Colonic mucosa (tissue), 4 donors: Measurements from ENCODE around the gene SEMA6B. TPM values are rescaled to one million over a fixed set of nuclear protein-coding genes. Genes with fewer than 3 reads are reported as not detected.

Source experiments
- DNase-seq: peaks from one replicate; pipeline ENCODE4 v3.0.0-alpha.2; 2020
- H3K27ac ChIP-seq: fragments of 200-600 bp; one replicate; pipeline ENCODE4 v1.8.0; 2021
- H3K27me3 ChIP-seq: fragments of 200-600 bp; one replicate; pipeline ENCODE4 v1.8.0; 2021
- H3K36me3 ChIP-seq: fragments of 200-600 bp; one replicate; pipeline ENCODE4 v1.8.0; 2021
- H3K4me1 ChIP-seq: fragments of 200-600 bp; one replicate; pipeline ENCODE4 v1.8.0; 2021; ENCODE audit warnings: mild to moderate bottlenecking
- H3K4me3 ChIP-seq: fragments of 200-600 bp; one replicate; pipeline ENCODE4 v1.8.0; 2021
- H3K9ac ChIP-seq, 2 donors: one replicate each; pipeline ENCODE4 v1.7.0; 2013; ENCODE audit warnings: control low read depth in 2 of 2, low read depth in 2 of 2, low read length in 2 of 2
- H3K9me3 ChIP-seq: fragments of 200-600 bp; one replicate; pipeline ENCODE4 v1.8.0; 2021
- intact Hi-C: fragments of 100-400 bp; cut with DNase I; formaldehyde crosslinking; loops from one replicate; pipeline ENCODE4 v1.14.1; 2022
- total RNA-seq, 2 donors: library from RNA; stranded (reverse); fragmentation: NEBNext Ultra II Directional in 1 of 2; extraction: Animal tissue kit (Norgen Biotek cat#: 25700) in 1 of 2; gene quantifications; one replicate each; pipeline ENCODE4 v1.2.1, GENCODE V29; 2021
- TF ChIP-seq, protein P1 (sequence below): fragments of 200-600 bp; IDR thresholded peaks from one replicate; pipeline ENCODE4 v1.8.0; 2022; ENCODE audit warnings: antibody characterized with exemption, mild to moderate bottlenecking
- donor health status: healthy.
- donor health status: DM: no; HTN: no; CAD: no.
- donor health status: DM: no; HTN: no; CAD: no.

The SEMA6B gene
- total RNA-seq, 2 donors from 2014 or later, result 1.3 to 5.6 TPM

DNA sequence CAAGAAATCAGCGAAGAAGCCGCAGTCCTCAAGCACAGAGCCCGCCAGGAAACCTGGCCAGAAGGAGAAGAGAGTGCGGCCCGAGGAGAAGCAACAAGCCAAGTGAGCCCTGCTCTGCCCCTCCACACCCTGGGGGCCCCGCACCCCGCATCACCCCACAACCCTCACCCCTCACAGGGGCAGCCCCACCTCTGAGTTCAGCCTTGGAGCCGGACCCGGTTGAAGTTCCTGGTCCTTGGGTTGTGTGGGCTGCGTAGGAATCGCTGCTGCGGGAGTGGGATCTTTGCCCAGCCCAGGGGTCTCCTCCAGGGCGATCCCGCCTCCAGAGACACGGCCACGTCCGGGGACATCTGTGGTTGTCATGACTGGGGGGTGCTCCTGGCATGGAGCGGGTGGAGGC is 63.2 kb downstream of the SEMA6B start:
- TF ChIP-seq, protein P1, sequence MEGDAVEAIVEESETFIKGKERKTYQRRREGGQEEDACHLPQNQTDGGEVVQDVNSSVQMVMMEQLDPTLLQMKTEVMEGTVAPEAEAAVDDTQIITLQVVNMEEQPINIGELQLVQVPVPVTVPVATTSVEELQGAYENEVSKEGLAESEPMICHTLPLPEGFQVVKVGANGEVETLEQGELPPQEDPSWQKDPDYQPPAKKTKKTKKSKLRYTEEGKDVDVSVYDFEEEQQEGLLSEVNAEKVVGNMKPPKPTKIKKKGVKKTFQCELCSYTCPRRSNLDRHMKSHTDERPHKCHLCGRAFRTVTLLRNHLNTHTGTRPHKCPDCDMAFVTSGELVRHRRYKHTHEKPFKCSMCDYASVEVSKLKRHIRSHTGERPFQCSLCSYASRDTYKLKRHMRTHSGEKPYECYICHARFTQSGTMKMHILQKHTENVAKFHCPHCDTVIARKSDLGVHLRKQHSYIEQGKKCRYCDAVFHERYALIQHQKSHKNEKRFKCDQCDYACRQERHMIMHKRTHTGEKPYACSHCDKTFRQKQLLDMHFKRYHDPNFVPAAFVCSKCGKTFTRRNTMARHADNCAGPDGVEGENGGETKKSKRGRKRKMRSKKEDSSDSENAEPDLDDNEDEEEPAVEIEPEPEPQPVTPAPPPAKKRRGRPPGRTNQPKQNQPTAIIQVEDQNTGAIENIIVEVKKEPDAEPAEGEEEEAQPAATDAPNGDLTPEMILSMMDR, result no peak
- Histone ChIP-seq H3K27me3 (no peaks in the 10 kb centered on the region), H3K36me3 (peaks cover 15% of the 10 kb centered on the region), H3K9me3 (no peaks in the 10 kb centered on the region), H3K4me3 (no peak overlapping the region), H3K27ac (no peak overlapping the region), H3K9ac (no peak overlapping the region), H3K4me1 (no peaks in the 10 kb centered on the region)
- intact Hi-C loops, result no loop called here
- no peak for DNase-seq

DNA sequence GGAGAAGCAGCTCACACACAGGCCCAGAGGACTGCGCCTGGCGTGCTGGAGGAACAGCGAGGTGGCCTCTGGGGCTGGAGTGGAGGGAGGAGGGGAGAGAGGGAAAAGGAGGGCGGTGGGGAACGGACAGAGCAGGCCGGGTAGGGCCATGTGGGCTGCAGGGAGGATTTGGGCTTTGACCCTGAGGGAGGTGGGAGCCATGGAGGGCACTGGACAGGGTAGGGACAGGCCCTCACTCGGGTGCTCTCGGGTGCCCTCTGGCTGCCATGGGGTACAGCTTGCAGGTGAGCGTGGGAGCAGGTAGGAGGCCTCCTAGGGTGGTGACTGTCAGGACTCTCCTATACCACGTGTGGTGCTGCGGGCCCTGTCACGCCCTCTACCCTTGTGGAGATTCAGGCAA is 64.0 kb downstream of the SEMA6B start:
- Histone ChIP-seq H3K4me1 (no peaks in the 10 kb centered on the region), H3K9ac (no peak overlapping the region), H3K9me3 (no peaks in the 10 kb centered on the region), H3K4me3 (no peak overlapping the region), H3K36me3 (peaks cover 15% of the 10 kb centered on the region), H3K27me3 (no peaks in the 10 kb centered on the region), H3K27ac (no peak overlapping the region)
- TF ChIP-seq, protein P1, result peak; percentile 25
- intact Hi-C loops, result no loop called here
- DNase-seq, result no peak

DNA sequence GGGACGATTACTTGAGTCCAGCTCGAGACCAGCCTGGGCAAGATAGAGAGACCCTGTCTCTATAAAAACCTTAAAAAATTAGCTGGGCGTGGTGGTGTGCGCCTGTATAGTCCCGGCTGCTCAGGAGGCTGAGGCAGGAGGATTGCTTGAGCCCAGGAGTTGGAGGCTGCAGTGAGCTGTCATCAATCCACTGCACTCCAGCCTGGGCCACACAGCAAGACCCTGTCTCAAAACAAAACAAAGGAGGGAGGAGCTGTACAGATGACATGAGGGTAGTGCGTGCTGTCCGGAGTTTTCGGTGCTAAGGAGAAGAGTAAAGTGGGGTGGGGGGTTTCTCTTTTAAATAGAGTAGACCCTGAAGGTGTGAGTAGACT is 64.8 kb downstream of the SEMA6B start:
- Histone ChIP-seq H3K4me3 (no peak overlapping the region), H3K9ac (no peak overlapping the region), H3K4me1 (no peaks in the 10 kb centered on the region), H3K36me3 (peaks cover 15% of the 10 kb centered on the region), H3K27me3 (no peaks in the 10 kb centered on the region), H3K9me3 (no peaks in the 10 kb centered on the region), H3K27ac (no peak overlapping the region)
- TF ChIP-seq, protein P1, result no peak
- intact Hi-C loops, result no loop called here
- DNase-seq, result no peak

DNA sequence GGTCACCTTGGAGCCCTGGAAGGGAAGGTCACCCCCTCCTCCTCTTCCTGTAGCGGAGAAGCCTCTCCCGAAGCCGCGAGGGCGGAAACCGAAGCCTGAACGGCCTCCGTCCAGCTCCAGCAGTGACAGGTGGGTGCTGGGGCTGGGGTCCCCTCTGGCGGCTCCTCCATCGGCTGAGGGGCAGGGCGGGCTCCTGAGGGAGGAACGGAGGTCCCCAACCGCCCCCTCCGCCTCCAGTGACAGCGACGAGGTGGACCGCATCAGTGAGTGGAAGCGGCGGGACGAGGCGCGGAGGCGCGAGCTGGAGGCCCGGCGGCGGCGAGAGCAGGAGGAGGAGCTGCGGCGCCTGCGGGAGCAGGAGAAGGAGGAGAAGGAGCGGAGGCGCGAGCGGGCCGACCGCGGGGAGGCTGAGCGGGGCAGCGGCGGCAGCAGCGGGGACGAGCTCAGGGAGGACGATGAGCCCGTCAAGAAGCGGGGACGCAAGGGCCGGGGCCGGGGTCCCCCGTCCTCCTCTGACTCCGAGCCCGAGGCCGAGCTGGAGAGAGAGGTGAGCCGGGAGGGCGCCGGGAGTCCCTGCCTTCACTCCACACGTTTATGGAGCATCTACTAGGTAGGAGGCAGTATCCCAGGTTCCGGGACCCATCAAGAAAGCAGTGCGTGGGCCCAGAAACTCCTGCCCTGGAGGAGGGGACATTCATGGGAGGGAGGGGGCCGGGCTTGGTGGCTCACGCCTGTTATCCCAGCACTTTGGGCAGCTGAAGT is 65.4 kb downstream of the SEMA6B start:
- DNase-seq, result no peak
- H3K36me3 ChIP-seq, result peaks cover 15% of the 10 kb centered on the region
- H3K4me3 ChIP-seq, result no peak overlapping the region
- no peaks in the 10 kb centered on the region for H3K27me3 ChIP-seq
- TF ChIP-seq, protein P1, result no peak
- intact Hi-C loops, result no loop called here
- no peaks in the 10 kb centered on the region for H3K4me1 ChIP-seq
- no peak overlapping the region for H3K9ac ChIP-seq
- H3K9me3 ChIP-seq, result no peaks in the 10 kb centered on the region
- H3K27ac ChIP-seq, result no peak overlapping the region

DNA sequence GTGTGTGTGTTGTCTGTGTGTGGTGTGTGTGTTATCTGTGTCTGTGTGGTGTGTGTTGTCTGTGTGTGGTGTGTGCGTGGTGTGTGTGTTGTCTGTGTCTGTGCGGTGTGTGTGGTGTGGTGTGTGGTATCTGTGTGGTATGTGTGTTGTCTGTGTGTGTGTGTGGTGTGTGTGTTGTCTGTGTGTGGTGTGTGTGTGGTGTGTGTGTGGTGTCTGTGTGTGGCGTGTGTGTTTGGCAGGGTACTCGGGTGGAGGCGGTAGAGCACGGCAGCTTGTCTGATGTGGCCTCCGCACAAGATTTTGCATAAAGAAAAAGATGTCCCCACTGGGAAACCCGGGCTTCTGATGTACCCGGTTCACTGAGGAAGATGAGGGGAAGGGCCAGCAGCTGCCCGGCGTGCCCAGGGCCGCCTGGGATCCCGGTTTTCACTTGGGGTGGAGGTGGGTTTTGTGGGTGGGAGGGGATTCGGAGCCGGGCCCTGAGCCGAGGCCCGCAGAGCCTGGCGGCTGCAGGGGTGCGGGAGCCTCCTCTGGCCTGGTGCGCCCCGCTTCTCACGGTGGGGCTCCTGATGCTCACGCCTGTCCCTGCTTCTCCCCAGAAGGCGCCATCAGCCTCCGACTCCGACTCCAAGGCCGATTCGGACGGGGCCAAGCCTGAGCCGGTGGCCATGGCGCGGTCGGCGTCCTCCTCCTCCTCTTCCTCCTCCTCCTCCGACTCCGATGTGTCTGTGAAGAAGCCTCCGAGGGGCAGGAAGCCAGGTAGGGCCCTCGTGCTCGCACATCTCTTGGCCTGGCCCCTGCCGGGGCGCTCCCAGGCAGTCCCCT is 66.2 kb downstream of the SEMA6B start:
- Histone ChIP-seq H3K9ac (no peak overlapping the region), H3K36me3 (peaks cover 15% of the 10 kb centered on the region), H3K27me3 (no peaks in the 10 kb centered on the region), H3K9me3 (no peaks in the 10 kb centered on the region), H3K27ac (no peak overlapping the region), H3K4me3 (no peak overlapping the region), H3K4me1 (no peaks in the 10 kb centered on the region)
- intact Hi-C loops, result no loop called here
- no peak for DNase-seq
- TF ChIP-seq, protein P1, result no peak

Other genes starting within 250 kb of the SEMA6B start
- 100 to 1,000 TPM; 197 to 218 TPM for gene STAP2, start 220.9 kb downstream of the SEMA6B start, total RNA-seq
- 10 to 100 TPM; 38.0 to 63.2 TPM for gene MPND, start 216.1 kb downstream of the SEMA6B start, total RNA-seq
- gene SH3GL1, start 159.1 kb downstream of the SEMA6B start, total RNA-seq, result 10 to 100 TPM; 54.0 to 66.6 TPM
- gene CHAF1A, start 157.0 kb downstream of the SEMA6B start, total RNA-seq, result 10 to 100 TPM; 15.6 to 53.2 TPM
- gene UBXN6, start 101.9 kb downstream of the SEMA6B start, total RNA-seq, result 10 to 100 TPM; 84.9 to 96.7 TPM
- 10 to 100 TPM; 32.7 to 55.0 TPM for gene HDGFL2, start 87.4 kb downstream of the SEMA6B start, total RNA-seq
- 1 to 10 TPM in 1 of 2 donors, under 1 TPM in 1; 0.47 to 6.3 TPM for gene PLIN4, start 41.2 kb downstream of the SEMA6B start, total RNA-seq
- 1 to 10 TPM; 2.0 to 3.5 TPM for gene PLIN5, start 24.5 kb downstream of the SEMA6B start, total RNA-seq
- 10 to 100 TPM; 24.4 to 26.0 TPM for gene LRG1, start 19.6 kb downstream of the SEMA6B start, total RNA-seq
- 10 to 100 TPM; 14.2 to 24.1 TPM for gene TNFAIP8L1, start 79.8 kb upstream of the SEMA6B start, total RNA-seq
- 100 to 1,000 TPM; 108 to 182 TPM for gene MYDGF, start 110.7 kb upstream of the SEMA6B start, total RNA-seq
- gene DPP9, start 164.2 kb upstream of the SEMA6B start, total RNA-seq, result 100 to 1,000 TPM in 1 of 2 donors, 10 to 100 TPM in 1; 56.3 to 100 TPM
- gene FEM1A, start 232.1 kb upstream of the SEMA6B start, total RNA-seq, result 10 to 100 TPM; 10.4 to 13.3 TPM